Dedifferentiated amniotic fluid mesenchymal stem cell (primary cell): ENCODE measurements around the gene C2CD4B.
A peak's percentile ranks its signal among the peaks of the same experiment; 100 is the strongest.

Source experiments
- DNase-seq: peaks from one replicate; pipeline ENCODE4 v3.0.0-alpha.2; 2016; ENCODE audit errors: extremely low spot score

Gene C2CD4B

DNA sequence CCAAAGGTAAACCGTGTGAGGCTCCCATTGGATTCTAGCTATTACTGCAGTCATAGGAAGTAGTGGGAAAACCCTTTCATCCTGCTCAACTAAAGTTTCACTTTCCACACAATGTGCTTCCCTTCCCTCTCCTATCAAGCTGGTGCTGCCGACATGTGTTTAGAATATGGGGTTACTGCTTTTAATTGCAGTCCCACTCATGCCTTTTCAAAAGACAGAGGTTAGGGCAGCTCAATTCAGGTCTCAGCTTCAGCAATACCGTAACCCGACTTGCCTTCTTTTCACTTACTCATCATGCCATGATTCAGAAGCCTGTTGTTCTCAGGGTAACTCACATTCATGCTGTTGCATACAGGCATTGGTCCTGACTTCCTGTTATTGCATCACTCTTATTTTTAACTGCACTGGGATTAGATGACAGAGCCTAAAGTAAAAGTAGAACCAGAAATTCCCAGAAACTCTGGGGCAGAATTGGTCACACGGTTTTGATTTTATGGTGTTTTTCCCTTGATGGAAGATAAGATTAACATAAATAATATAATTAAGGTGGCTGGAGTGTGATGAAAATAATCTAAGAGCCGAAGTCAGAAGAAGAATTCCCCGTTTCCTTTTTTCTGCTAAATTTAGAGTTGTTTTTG is 45.7 kb downstream of the C2CD4B start:
- DNase-seq: peak; percentile 97

DNA sequence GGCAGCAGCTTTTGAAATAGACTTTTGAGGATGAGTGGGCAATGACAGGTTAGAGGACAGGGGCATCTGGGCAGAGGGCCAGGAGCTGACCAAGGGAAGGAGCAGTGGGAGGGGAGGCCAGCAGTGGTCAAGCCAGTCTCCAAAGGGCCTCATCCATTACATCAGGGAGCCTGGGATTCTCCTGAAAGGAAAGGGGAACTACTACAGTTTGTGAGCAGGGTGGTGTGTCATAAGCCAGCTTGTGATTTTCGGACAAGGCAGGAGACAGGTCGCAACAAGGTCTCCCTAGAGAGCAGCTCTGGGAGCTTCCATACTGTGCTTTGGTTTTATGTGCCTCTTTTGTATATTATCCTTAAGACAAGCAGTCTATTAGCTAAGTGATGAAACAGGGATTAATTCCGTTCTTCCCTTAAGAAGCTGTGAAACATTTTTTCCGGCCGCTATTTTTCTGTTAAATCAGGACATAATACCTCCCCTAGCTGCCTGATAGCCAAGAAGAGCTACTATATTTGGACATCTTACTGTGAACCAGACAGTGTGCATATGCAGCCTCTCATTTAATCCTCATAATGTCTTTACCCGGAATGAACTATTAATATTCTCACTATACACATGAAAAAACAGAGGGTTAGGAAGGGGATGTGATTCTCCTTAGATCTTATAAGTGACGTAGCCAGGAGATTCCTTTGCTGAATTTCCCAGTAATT is 46.4 kb downstream of the C2CD4B start:
- DNase-seq: peak; percentile 14

GRCh38 chr15:62115847-62116246 is 49.2 kb downstream of the C2CD4B start:
- no peak for DNase-seq
